Fibroblast of the aortic adventitia (primary cell): ENCODE data around the gene ABCA12. TPM values are rescaled to one million over a fixed set of nuclear protein-coding genes. Genes with fewer than 3 reads are reported as not detected.
A peak's percentile ranks its signal among the peaks of the same experiment; 100 is the strongest.

ENCODE experiments used
- DNase-seq: peaks from one replicate; pipeline ENCODE4 v3.0.0-alpha.2; 2010; ENCODE audit warnings: low read depth
- H3K4me3 ChIP-seq: 2 replicates; pipeline ENCODE4 v1.5.1; 2011; ENCODE audit warnings: low read depth, mild to moderate bottlenecking, control low read depth, low read length, moderate library complexity
- total RNA-seq: library from RNA; depleted of rRNA; stranded (reverse); fragments of >200 nt; gene quantifications from 2 replicates; pipeline ENCODE4 v1.2.3, GENCODE V29; 2012; ENCODE audit warnings: low replicate concordance
- TF ChIP-seq, protein P1 (sequence below): IDR thresholded peaks from 2 replicates; pipeline ENCODE4 v1.5.1; 2011; ENCODE audit warnings: mild to moderate bottlenecking, low read length, control low read depth, inconsistent platforms; ENCODE audit not compliant: insufficient read depth

Gene ABCA12
- total RNA-seq, 1 donor, result 0.09 TPM

DNA sequence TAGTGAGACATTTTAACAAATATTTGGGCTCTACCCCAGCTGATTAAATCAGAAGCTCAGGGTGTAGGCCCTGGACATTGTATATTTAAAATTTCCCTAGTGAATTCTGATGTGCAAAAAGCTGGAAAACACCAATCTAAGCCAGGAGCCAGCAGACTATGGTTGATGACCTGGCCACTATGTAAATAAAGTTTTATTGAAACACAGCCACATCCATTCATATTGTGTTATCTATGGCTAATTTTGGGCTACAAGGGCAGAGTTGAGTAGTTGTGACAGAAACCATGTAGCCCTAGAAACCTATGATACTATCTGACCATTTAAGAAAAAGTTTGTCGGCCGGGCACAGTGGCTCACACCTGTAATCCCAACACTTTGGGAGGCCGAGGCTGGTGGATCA lies 243.0 kb downstream of the ABCA12 start:
- TF ChIP-seq, protein P1, sequence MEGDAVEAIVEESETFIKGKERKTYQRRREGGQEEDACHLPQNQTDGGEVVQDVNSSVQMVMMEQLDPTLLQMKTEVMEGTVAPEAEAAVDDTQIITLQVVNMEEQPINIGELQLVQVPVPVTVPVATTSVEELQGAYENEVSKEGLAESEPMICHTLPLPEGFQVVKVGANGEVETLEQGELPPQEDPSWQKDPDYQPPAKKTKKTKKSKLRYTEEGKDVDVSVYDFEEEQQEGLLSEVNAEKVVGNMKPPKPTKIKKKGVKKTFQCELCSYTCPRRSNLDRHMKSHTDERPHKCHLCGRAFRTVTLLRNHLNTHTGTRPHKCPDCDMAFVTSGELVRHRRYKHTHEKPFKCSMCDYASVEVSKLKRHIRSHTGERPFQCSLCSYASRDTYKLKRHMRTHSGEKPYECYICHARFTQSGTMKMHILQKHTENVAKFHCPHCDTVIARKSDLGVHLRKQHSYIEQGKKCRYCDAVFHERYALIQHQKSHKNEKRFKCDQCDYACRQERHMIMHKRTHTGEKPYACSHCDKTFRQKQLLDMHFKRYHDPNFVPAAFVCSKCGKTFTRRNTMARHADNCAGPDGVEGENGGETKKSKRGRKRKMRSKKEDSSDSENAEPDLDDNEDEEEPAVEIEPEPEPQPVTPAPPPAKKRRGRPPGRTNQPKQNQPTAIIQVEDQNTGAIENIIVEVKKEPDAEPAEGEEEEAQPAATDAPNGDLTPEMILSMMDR, result no peak
- DNase-seq, result no peak
- no peak overlapping the region for H3K4me3 ChIP-seq

DNA sequence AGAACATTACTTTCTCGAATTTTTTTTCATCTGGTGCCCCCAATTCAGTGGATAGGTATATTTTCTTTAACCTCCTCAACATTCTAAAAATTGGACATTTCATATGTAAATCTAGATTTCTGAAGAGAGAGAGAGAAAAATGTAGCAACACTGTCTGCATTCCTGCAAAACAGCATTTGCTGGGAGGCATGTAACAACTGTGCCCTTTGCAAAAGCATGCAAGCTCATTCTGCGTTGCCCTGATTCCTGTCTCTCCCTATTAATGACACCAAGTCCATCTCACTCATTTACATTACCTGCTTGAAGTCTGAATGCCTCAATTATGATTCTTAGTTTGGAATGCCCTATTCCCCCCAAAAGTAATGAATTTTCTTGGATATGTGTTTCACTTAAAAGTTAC lies 249.1 kb downstream of the ABCA12 start:
- TF ChIP-seq, protein P1, result no peak
- no peak overlapping the region for H3K4me3 ChIP-seq
- DNase-seq, result no peak

DNA sequence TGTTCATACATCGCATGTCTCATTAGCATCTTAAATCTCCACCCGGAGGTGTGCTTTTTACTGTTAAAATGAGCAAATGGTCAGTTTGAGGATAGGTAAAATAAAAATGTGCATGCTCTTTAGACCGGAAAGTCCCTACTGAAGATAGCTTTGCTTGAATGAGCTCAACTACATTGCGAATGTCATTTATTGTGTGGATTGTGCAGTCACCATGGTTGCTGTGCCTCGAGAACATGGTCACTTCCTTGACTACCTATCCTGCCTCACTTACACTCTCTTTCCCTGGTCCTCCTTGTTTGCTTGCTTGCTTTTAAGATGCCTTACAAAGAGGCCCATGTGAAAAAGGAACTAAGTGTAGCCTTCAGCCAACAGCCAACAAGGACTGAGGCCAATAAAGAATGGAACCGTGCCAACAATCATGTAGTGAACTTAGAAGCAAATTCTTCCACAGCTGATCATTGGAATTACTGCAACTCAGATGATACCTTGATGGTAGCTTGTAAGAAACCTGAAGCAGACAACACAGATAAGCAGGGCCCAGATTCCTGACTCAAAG lies 256.7 kb downstream of the ABCA12 start:
- TF ChIP-seq, protein P1, result no peak
- DNase-seq, result peak; percentile 43

More for the DNA sequence above, 256.7 kb downstream of the ABCA12 start:
- no peak overlapping the region for H3K4me3 ChIP-seq

Other genes with a start within 250 kb of the ABCA12 start
- gene ATIC, start 173.4 kb upstream of the ABCA12 start, total RNA-seq, result 24.5 and 28.0 TPM in 2 replicates